Measurements from ENCODE around the gene KLF18.
"Not testable (repeated sequence)": the region's sequence is repeated elsewhere in the genome, so short reads cannot be mapped to it uniquely, and the experiment has no call there.

KLF18 gene

GRCh38 chr1:44141531-44141930 is at the start of gene KLF18:
TSS of gene KLF18 (minus strand) at chr1:44141631. CDS start at chr1:44141631, 0 bp downstream.
- in situ Hi-C loops (cut with HindIII; ENCODE audit: low sequenced_read_pairs), result no loop called here

DNA sequence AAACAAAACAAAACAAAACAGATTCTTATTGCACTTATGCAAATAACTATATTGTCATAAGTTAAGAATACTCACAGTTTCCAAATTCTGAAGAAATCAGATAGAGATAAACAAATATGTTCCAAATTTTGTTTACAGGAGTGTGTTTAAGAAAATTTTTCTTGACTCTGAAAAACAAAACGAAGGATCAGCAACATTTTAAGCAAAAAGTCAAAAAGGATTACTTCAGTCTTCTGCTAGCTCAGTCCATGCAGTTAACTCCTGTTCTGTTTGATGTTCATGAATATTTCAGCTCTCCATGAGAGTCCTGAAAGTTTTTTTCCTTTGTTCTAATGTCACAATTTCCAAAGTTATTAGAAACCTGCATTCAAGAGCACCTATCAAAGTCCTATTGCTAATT is 33.2 kb upstream of the KLF18 start:
- in situ Hi-C loops (cut with HindIII; ENCODE audit: low sequenced_read_pairs), result no loop called here

DNA sequence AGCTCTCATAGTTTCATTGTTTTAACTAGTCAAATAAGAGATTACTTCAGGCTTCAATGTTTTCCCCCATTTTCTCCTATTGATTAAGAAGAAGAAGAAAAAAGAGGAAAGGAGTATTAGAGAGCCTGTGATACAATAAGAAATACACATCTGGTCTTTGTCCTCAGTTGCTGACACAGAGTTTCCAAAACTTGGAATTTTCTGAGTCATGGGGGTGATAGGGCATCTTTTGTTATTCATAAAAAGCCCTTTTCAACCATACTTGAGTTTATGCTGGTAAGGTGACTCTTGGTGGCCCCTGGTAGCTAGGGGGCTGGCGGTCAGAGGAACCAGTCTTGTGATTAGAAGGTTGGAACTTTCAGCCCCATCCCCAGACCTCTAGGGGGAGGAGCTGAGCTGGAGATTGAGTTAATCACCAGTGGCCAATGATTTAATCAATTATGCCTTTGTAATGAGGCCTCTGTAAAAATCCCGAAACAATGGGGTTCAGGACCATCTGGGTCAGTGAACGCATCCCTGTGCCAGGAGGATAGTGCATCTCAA is 28.9 kb upstream of the KLF18 start:
- in situ Hi-C loops (cut with HindIII; ENCODE audit: low sequenced_read_pairs), result no loop called here

- in situ Hi-C loops (cut with HindIII; ENCODE audit: low sequenced_read_pairs), result no loop called here
Measured at GRCh38 chr1:44168520-44169098, 27.2 kb upstream of the KLF18 start.

GRCh38 chr1:44161546-44161945 is 20.1 kb upstream of the KLF18 start:
- in situ Hi-C loops (cut with HindIII; ENCODE audit: low sequenced_read_pairs), result loop anchor here (5.0 kb wide), 1 partner anchor 59 kb away; no protein-coding TSS in a partner anchor

DNA sequence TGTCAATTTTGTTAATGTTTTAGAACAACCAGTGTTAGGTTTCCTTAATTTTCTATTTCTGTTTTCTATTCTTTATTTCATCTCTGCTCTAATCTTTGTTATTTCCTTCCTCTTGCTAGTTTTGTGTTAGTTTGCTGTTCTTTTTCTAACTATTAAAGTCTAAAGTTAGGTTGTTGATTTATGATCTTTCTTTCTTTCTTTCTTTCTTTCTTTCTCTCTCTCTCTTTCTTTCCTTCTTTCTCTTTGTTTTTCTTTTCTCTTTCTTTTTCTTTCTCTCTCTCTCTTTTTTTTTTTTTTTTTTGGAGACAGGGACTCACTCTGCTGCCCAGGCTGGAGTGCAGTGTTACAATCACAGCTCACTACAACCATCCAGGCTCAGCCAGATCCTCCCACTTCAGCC is 17.4 kb upstream of the KLF18 start:
- in situ Hi-C loops (cut with HindIII; ENCODE audit: low sequenced_read_pairs), result no loop called here

GRCh38 chr1:44157903-44158302 is 16.5 kb upstream of the KLF18 start:
- in situ Hi-C loops (cut with HindIII; ENCODE audit: low sequenced_read_pairs), result no loop called here

GRCh38 chr1:44154049-44154448 is 12.6 kb upstream of the KLF18 start:
- in situ Hi-C loops (cut with HindIII; ENCODE audit: low sequenced_read_pairs), result no loop called here

- in situ Hi-C loops (cut with HindIII; ENCODE audit: low sequenced_read_pairs), result no loop called here
Measured at GRCh38 chr1:44152692-44153091, 11.3 kb upstream of the KLF18 start.

GRCh38 chr1:44151808-44152207 is 10.4 kb upstream of the KLF18 start:
- in situ Hi-C loops (cut with HindIII; ENCODE audit: low sequenced_read_pairs), result no loop called here

- in situ Hi-C loops (cut with HindIII; ENCODE audit: low sequenced_read_pairs), result no loop called here
Measured at GRCh38 chr1:44151332-44151731, 9.9 kb upstream of the KLF18 start.

DNA sequence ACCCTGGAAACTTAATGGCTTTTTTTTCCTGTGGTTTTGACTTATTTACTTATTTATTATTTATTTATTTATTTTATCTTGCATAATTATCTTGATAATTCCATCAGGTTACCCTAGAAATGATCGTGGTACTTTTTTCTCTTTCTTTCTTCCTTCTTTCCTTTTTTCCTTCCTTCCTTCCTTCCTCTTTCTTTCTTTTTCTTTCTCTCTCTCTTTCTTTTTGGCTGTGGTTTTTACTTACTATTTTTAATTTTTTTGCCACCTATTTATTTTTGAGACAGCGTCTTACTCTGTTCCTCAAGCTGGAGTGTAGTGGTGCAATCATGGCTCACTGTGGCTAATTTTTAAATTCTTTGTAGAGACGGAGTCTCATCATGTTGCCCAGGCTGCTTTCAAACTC is 6.2 kb upstream of the KLF18 start:
- in situ Hi-C loops (cut with HindIII; ENCODE audit: low sequenced_read_pairs), result no loop called here

DNA sequence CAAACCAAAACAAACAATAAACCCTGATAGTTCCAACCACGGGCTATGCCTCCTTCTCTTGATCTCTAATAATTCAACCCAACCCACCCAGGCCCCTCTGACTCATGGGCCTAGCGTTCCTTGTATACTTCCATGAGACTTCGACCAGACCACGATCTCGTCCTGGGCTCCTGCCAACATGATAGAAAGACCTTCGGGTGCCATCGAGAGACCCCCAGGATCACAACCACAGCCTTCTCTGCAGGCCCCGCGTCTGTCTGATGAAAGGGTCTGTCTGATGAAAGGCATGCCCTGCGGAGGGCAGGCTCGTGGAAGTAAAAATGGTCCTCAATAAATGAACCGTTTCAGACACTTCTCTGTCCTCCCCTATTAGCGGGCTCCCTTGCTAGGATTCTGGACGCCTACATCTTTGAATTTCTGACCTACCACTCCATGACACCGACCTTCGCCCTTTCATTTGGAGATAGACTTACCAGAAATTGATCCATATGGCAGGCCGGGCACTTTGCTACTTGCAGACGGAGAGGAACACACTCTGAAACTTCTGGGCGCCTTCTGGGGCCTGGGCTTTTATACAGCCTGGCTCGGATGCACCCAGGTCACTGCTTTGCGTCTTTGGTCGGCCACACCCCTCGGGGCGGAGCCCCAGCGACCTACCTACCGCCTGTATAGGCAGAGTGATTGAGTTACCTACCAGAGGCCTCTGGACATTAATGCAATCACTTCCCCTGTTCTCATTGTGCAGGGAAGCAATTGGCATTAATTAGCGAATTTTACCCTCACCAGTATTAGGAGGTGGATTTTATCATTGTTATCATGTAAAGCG is 5.3 kb upstream of the KLF18 start:
- in situ Hi-C loops (cut with HindIII; ENCODE audit: low sequenced_read_pairs), result no loop called here

GRCh38 chr1:44144962-44145756 is 3.7 kb upstream of the KLF18 start:
- in situ Hi-C loops (cut with HindIII; ENCODE audit: low sequenced_read_pairs), result no loop called here

DNA sequence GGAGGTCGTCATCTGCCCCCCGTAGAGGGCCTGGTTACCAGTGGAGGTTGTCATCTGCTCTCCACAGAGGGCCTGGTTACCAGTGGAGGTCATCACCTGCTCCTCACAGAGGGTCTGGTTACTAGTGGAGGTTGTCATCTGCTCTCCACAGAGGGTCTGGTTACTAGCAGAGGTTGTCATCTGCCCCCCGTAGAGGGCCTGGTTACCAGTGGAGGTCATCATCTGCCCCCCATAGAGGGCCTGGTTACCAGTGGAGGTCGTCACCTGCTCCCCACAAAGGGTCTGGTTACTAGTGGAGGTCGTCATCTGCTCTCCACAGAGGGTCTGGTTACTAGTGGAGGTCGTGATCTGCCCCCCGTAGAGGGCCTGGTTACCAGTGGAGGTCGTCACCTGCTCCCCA is 1.9 kb downstream of the KLF18 start:
- in situ Hi-C loops (cut with HindIII; ENCODE audit: low sequenced_read_pairs), result not testable (repeated sequence)

DNA sequence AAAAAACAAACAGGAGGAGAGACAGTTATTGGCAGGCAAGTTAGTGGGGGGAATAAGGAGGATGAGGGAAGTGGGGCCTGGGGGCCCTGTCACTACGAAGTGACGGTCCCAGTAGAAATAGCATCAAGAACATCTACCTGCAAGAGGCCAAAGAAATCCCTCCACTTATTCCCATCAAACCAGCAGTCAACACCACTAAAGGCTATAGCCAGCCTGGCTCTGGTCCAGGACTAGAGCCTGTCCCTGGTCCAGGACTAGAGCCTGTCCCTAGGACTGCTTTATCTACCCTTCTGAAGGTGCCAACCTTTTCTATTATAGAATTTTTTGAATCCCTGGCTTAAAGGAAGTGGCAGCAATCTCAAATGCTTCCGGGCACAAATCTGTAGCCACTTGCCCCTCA is 3.2 kb downstream of the KLF18 start:
- in situ Hi-C loops (cut with HindIII; ENCODE audit: low sequenced_read_pairs), result no loop called here

- in situ Hi-C loops (cut with HindIII; ENCODE audit: low sequenced_read_pairs), result no loop called here
Measured at GRCh38 chr1:44135886-44136285, 5.5 kb downstream of the KLF18 start.

- in situ Hi-C loops (cut with HindIII; ENCODE audit: low sequenced_read_pairs), result no loop called here
Measured at GRCh38 chr1:44134071-44134920, 7.1 kb downstream of the KLF18 start.

DNA sequence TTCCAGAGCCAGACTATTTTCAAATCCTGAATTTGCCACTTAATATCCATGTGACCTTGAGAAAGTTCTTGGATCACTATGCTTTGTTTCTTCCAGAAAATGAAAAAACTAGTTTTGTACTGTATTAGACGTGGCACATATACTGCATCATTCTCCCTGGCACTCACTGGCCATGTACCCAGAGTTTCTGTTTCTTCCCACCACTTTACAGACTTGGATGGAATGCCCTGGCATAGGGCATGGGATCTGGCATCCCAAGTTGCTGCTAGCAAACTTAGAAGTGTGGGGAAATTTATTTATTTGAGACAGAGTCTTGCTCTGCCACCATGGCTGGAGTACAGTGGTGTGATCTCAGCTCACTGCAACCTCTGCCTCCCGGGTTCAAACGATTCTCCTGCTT is 10.0 kb downstream of the KLF18 start:
- in situ Hi-C loops (cut with HindIII; ENCODE audit: low sequenced_read_pairs), result no loop called here

Measured in endothelial cell of hepatic sinusoid (primary cell).